ENCODE data around the gene APOO. TPM values are rescaled to one million over a fixed set of nuclear protein-coding genes. Genes with fewer than 3 reads are reported as not detected.

Gene APOO
- polyA plus RNA-seq, 2 of the 4 experiments (the other 2 are of a cell fraction): 33.5 to 59.4 TPM

GRCh38 chrX:23932046-23932445 is 24.3 kb upstream of the APOO start:
- no peak for DNase-seq (ENCODE audit: low read depth in 1 of 2, low spot score in 1 of 2)
- no peaks in the 10 kb centered on the region for H3K9me3 ChIP-seq
- 38% methylated on average over 1 of the region's 1 CpG for WGBS (ENCODE audit: missing lambda C conversion rate)
- ChIA-PET CTCF (no interaction called here), POLR2A (no interaction called here)
- H3K4me3 ChIP-seq: no peak overlapping the region
- ATAC-seq: no peak
- no peak overlapping the region; the same call in 2 of the 3 replicates for H3K4me2 ChIP-seq
- no peak overlapping the region for H3K27ac ChIP-seq
- TF ChIP-seq NR3C1 (IDR thresholded peaks at IDR 0.05): no peak
- no peak for TF ChIP-seq HOXB5 (CRISPR knock-in tag; IDR thresholded peaks at IDR 0.05)
- TF ChIP-seq ZC3H11A (IDR thresholded peaks at IDR 0.05): no peak
- no peak for TF ChIP-seq CEBPB (IDR thresholded peaks at IDR 0.05)
- TF ChIP-seq ELK1 (IDR thresholded peaks at IDR 0.05; ENCODE audit: low read depth, low read length): no peak
- TF ChIP-seq HOXA7 (CRISPR knock-in tag; IDR thresholded peaks at IDR 0.05): no peak
- no peak for TF ChIP-seq MAX (IDR thresholded peaks at IDR 0.05)
- no peak for TF ChIP-seq RARB (CRISPR knock-in tag; IDR thresholded peaks at IDR 0.05)
- no peak for TF ChIP-seq NFE2L2 (conservative IDR thresholded peaks at IDR 0.05; ENCODE audit: low read length)
- no peak for TF ChIP-seq HEYL (CRISPR knock-in tag; IDR thresholded peaks at IDR 0.05)
- TF ChIP-seq RFX5 (IDR thresholded peaks at IDR 0.05): no peak
- no peak for TF ChIP-seq SREBF2 (IDR thresholded peaks at IDR 0.05)
- no peak for TF ChIP-seq ESRRA (IDR thresholded peaks at IDR 0.05; ENCODE audit: borderline replicate concordance, low read length)
- no peak for TF ChIP-seq BHLHE40 (IDR thresholded peaks at IDR 0.05; ENCODE audit: low read depth, low read length)
- no peak for TF ChIP-seq FOXS1 (CRISPR knock-in tag; IDR thresholded peaks at IDR 0.05)
- TF ChIP-seq KDM5A (IDR thresholded peaks at IDR 0.05): no peak
- no peak for TF ChIP-seq ZNF302 (CRISPR knock-in tag; IDR thresholded peaks at IDR 0.05)
- no peak for TF ChIP-seq PBX3 (IDR thresholded peaks at IDR 0.05)
- TF ChIP-seq MYC (IDR thresholded peaks at IDR 0.05; ENCODE audit: borderline replicate concordance, low read length): no peak
- no peak for FAIRE-seq
- peaks cover 11% of the 10 kb centered on the region for H3K4me1 ChIP-seq

GRCh38 chrX:23930894-23931604 is 23.3 kb upstream of the APOO start:
- FAIRE-seq (no peak), DNase-seq (ENCODE audit: low read depth in 1 of 2, low spot score in 1 of 2) (peak in 1 of 2 experiments; percentile 11), ATAC-seq (no peak)
- TF ChIP-seq HEYL (CRISPR knock-in tag; IDR thresholded peaks at IDR 0.05) (no peak), POLR2AphosphoS2 (conservative IDR thresholded peaks at IDR 0.05; ENCODE audit: low read length) (no peak), CBX8 (IDR thresholded peaks at IDR 0.05) (no peak), POLR2A (IDR thresholded peaks at IDR 0.05; ENCODE audit: low read length) (no peak), BHLHE40 (IDR thresholded peaks at IDR 0.05; ENCODE audit: low read depth, low read length) (no peak)
- no peak overlapping the region for H3K4me3 ChIP-seq
- 3% methylated on average over 2 of the region's 2 CpGs for WGBS (ENCODE audit: missing lambda C conversion rate)
- no peaks in the 10 kb centered on the region for H3K9me3 ChIP-seq
- H3K4me2 ChIP-seq: peak overlapping the region; percentile 38
- ChIA-PET CTCF (no interaction called here), POLR2A (interaction anchor here (0.6 kb wide), 1 partner anchor 1785 kb away, joined by 4 read pairs; no protein-coding TSS in a partner anchor)
- peaks cover 11% of the 10 kb centered on the region for H3K4me1 ChIP-seq
- no peak overlapping the region for H3K27ac ChIP-seq

GRCh38 chrX:23926015-23926414 is 18.3 kb upstream of the APOO start:
- FAIRE-seq (no peak), ATAC-seq (no peak), DNase-seq (ENCODE audit: low read depth in 1 of 2, low spot score in 1 of 2) (no peak)
- WGBS (ENCODE audit: missing lambda C conversion rate): 88% methylated on average over 4 of the region's 4 CpGs
- no peak overlapping the region for H3K4me3 ChIP-seq
- ChIA-PET POLR2A (no interaction called here), CTCF (no interaction called here)
- H3K4me2 ChIP-seq: no peak overlapping the region
- no peak overlapping the region for H3K27ac ChIP-seq
- TF ChIP-seq RCOR1 (IDR thresholded peaks at IDR 0.05; ENCODE audit: low read depth, low read length) (no peak), RAD21 (conservative IDR thresholded peaks at IDR 0.05 in 1 of 2, IDR thresholded peaks at IDR 0.05 in 1 of 2) (no peak), HMGXB4 (CRISPR knock-in tag; IDR thresholded peaks at IDR 0.05; ENCODE audit: borderline replicate concordance) (no peak), KDM5A (IDR thresholded peaks at IDR 0.05) (no peak), POLR2AphosphoS2 (conservative IDR thresholded peaks at IDR 0.05; ENCODE audit: low read length) (no peak), FOXS1 (CRISPR knock-in tag; IDR thresholded peaks at IDR 0.05) (no peak), CBX2 (IDR thresholded peaks at IDR 0.05; ENCODE audit: borderline replicate concordance, low read depth) (no peak), EP300 (IDR thresholded peaks at IDR 0.05) (no peak), GATA3 (IDR thresholded peaks at IDR 0.05; ENCODE audit: borderline replicate concordance) (no peak), ZSCAN20 (CRISPR knock-in tag; IDR thresholded peaks at IDR 0.05) (no peak), ELK1 (IDR thresholded peaks at IDR 0.05; ENCODE audit: low read depth, low read length) (no peak), POLR2A (IDR thresholded peaks at IDR 0.05; ENCODE audit: low read length) (no peak)
- peaks cover 3% of the 10 kb centered on the region; the same call in 2 of the 3 replicates for H3K4me1 ChIP-seq
- no peaks in the 10 kb centered on the region for H3K9me3 ChIP-seq
